GM12864 (cell line): ENCODE results near the gene PTPRG.
"Not testable (repeated sequence)": the region's sequence is repeated elsewhere in the genome, so short reads cannot be mapped to it uniquely, and the experiment has no call there.

Experiments used
- DNase-seq: peaks from one replicate; pipeline ENCODE4 v3.0.0-alpha.2; 2011; ENCODE audit warnings: low read depth
- H3K4me3 ChIP-seq: 2 replicates; pipeline ENCODE4 v1.5.1; 2011; ENCODE audit warnings: mild to moderate bottlenecking, low read depth, low read length, control low read depth
- TF ChIP-seq, protein P1 (sequence below): IDR thresholded peaks from 2 replicates; pipeline ENCODE4 v1.5.1; 2011; ENCODE audit warnings: low read depth, mild to moderate bottlenecking, moderate library complexity, low read length, control low read depth, inconsistent platforms; ENCODE audit errors: missing control alignments

PTPRG gene

DNA sequence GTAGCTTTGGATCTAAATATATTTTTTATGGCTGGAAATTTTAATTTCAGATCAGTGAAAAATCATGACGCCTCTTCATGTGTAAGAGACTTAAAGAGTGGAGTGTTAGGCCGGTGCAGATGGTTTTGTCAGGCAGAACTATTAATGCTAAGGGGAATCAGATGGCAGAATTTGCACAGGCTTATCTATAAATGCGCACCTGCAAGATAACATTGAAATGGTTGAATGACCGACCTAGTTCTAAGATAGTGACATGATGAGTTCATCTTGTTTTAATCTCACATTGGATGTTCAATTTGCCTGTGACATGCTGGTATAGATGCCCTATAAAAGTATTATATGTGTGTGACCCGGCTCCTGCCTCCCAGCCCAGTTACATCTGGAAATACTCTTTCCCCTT, 471.4 kb downstream of the PTPRG start:
- no peak overlapping the region for H3K4me3 ChIP-seq
- TF ChIP-seq, protein P1, sequence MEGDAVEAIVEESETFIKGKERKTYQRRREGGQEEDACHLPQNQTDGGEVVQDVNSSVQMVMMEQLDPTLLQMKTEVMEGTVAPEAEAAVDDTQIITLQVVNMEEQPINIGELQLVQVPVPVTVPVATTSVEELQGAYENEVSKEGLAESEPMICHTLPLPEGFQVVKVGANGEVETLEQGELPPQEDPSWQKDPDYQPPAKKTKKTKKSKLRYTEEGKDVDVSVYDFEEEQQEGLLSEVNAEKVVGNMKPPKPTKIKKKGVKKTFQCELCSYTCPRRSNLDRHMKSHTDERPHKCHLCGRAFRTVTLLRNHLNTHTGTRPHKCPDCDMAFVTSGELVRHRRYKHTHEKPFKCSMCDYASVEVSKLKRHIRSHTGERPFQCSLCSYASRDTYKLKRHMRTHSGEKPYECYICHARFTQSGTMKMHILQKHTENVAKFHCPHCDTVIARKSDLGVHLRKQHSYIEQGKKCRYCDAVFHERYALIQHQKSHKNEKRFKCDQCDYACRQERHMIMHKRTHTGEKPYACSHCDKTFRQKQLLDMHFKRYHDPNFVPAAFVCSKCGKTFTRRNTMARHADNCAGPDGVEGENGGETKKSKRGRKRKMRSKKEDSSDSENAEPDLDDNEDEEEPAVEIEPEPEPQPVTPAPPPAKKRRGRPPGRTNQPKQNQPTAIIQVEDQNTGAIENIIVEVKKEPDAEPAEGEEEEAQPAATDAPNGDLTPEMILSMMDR: no peak
- no peak for DNase-seq

DNA sequence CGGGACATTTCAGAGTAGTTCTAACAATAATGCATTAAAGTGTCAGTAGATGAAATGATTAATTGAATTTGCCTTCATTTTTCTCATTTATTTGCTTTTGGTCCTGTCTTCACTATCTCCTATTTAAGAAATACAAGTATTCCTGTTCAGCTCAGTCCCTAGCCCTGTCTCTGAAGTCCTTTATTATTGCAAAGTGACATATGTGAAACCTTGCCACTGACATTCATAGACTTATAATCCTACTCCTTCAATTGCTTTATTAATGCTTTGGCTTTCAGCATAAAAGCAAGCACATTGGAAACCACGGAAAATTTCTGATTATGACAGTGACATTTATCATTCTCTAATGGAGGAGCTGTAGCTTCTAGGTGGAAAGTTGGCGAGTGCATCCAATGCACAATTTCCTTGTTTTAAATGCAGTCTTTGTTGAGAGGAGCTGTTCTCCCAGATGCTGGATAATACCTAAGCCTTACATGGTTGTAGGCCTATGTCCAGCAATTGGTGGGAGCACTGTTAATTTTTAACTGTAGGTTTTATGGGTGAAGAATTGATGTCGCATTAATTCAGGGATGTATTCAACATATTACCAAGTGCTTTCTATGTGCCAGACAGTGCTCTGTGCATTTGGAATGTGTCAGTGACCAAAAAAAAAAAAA, 474.2 kb downstream of the PTPRG start:
- no peak overlapping the region for H3K4me3 ChIP-seq
- DNase-seq: no peak
- TF ChIP-seq, protein P1: no peak

GRCh38 chr3:62036726-62037125, 475.4 kb downstream of the PTPRG start:
- TF ChIP-seq, protein P1: no peak
- no peak overlapping the region for H3K4me3 ChIP-seq
- DNase-seq: no peak

DNA sequence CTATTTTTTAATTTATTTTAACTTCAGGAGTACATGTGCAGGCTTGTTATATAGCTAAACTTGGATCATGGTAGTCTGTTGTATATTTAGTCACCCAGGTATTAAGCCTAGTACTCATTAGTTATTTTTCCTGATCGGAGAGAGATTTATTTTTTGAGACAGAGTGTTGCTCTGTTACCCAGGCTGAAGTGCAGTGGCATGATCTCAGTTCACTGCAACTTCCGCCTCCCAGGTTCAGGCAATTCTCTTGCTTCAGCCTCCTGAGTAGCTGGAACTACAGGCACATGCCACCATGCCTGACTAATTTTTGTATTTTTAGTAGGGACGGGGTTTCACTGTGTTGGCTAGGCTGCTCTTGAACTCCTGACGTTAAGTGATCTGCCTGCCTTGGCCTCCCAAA, 477.4 kb downstream of the PTPRG start:
- not testable (repeated sequence) for DNase-seq, H3K4me3 ChIP-seq

GRCh38 chr3:62039586-62039985, 478.2 kb downstream of the PTPRG start:
- H3K4me3 ChIP-seq: no peak overlapping the region
- no peak for DNase-seq
- TF ChIP-seq, protein P1: no peak

DNA sequence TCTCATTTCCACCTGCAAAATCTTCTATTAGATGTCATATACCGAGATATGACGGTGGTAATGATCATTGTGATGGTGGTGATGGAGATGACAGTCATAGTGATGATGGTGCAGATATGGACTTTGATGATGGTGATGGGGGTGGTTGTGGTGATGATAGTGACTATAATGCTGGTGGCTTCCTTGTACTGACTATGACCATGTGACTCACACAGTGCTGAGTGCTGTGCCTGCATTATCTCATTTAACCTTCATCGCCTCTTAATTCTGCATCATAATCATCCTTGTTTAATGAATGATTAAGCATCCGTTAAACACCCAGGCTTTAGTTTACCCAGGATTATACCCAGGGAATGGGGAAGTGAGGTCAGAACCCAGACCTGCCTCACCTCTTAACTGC, 480.3 kb downstream of the PTPRG start:
- no peak overlapping the region for H3K4me3 ChIP-seq
- TF ChIP-seq, protein P1: no peak
- no peak for DNase-seq

DNA sequence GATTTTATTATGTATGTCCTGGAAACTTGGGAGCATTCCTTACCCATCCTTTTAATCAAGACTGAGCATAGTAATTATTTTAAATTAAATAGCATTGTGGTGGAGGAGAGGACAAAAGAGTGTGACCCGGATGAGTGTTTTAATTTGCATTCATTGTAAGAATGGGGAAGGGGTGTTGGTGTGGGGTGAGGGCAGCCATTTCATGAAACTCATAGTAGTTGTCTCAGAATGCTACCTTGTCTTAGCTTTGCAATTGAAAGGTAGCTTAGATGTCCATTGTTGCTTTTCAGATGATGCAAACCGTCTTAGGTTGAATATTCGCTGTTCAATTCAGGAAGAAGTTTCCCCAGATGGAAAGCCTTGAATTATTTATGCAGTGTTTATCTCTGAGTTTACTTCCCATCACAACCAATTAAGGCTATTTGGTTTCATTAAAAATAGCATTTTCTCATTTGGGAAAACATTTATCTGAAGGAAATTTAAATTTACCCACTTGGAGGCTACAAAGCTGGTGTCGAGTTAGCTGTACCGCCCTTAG, 483.6 kb downstream of the PTPRG start:
- DNase-seq: no peak
- TF ChIP-seq, protein P1: no peak
- H3K4me3 ChIP-seq: no peak overlapping the region
